Natural killer cell (primary cell): Measurements from ENCODE around the gene CSRP1. TPM values are rescaled to one million over a fixed set of nuclear protein-coding genes. Genes with fewer than 3 reads are reported as not detected.
A peak's percentile ranks its signal among the peaks of the same experiment; 100 is the strongest.

Experiments used
- ATAC-seq, 3 donors: fragments of 150-1000 bp in 2 of 3; fragments of 200-7000 bp in 1 of 3; cut with Tn5 transposase; 1 replicate in 1 of 3; 2 replicates in 2 of 3; pipeline ENCODE4 v1.10.0; 2021; ENCODE audit warnings: mild to moderate bottlenecking in 2 of 3, moderate library complexity in 2 of 3
- DNase-seq, 2 donors: peaks; one replicate each; pipeline versions ENCODE4 v3.0.0 to v3.0.0-alpha.2; 2013 to 2021; ENCODE audit warnings: mixed read lengths in 1 of 2
- H3K27ac ChIP-seq: one replicate; pipeline ENCODE4 v1.5.1; 2013; ENCODE audit warnings: mild to moderate bottlenecking, low read length
- H3K27me3 ChIP-seq: one replicate; pipeline ENCODE4 v1.6.1; 2013; ENCODE audit warnings: low read length; ENCODE audit not compliant: control insufficient read depth, insufficient read depth
- H3K36me3 ChIP-seq: one replicate; pipeline ENCODE4 v1.6.1; 2013; ENCODE audit warnings: low read length; ENCODE audit not compliant: control insufficient read depth, insufficient read depth
- H3K4me1 ChIP-seq: one replicate; pipeline ENCODE4 v1.6.1; 2013; ENCODE audit warnings: low read length; ENCODE audit not compliant: control insufficient read depth, insufficient read depth
- H3K4me3 ChIP-seq: one replicate; pipeline ENCODE4 v1.5.1; 2013; ENCODE audit warnings: low read length
- H3K9me3 ChIP-seq: one replicate; pipeline ENCODE4 v1.6.1; 2013; ENCODE audit warnings: low read length; ENCODE audit not compliant: control insufficient read depth, insufficient read depth
- H3K27ac Mint-ChIP-seq, 2 donors: one replicate each; pipeline ENCODE4 v1.8.0; 2022; ENCODE audit warnings: mild to moderate bottlenecking in 2 of 2, mixed read lengths in 2 of 2, moderate library complexity in 1 of 2
- H3K27me3 Mint-ChIP-seq, 2 donors: one replicate each; pipeline ENCODE4 v1.8.0; 2022; ENCODE audit warnings: low read depth in 2 of 2, mixed read lengths in 2 of 2
- H3K36me3 Mint-ChIP-seq: one replicate; pipeline ENCODE4 v1.8.0; 2022; ENCODE audit warnings: mixed read lengths
- H3K4me1 Mint-ChIP-seq, 2 donors: one replicate each; pipeline ENCODE4 v1.8.0; 2022; ENCODE audit warnings: mixed read lengths in 2 of 2
- H3K4me3 Mint-ChIP-seq: one replicate; pipeline ENCODE4 v1.8.0; 2022; ENCODE audit warnings: mild to moderate bottlenecking, moderate library complexity, mixed read lengths
- H3K9me3 Mint-ChIP-seq, 2 donors: one replicate each; pipeline ENCODE4 v1.8.0; 2022; ENCODE audit warnings: mixed read lengths in 2 of 2
- CTCF ChIP-seq: fragments of 200-600 bp; IDR thresholded peaks from one replicate; pipeline ENCODE4 v1.8.0; 2022; ENCODE audit warnings: antibody characterized with exemption
- WGBS: methylation state at CpG from one replicate; pipeline ENCODE4 v1.1.7; 2013; ENCODE audit warnings: missing lambda C conversion rate; ENCODE audit not compliant: insufficient coverage; 5-methylcytosine and 5-hydroxymethylcytosine counted together
- intact Hi-C: fragments of 100-400 bp; cut with micrococcal nuclease; formaldehyde crosslinking; loops from one replicate; pipeline ENCODE4 v1.14.2; 2022
- total RNA-seq, 4 donors: library from RNA; stranded (reverse); fragments of 120-200 nt in 1 of 4; gene quantifications; one replicate each; pipeline versions ENCODE4 v1.2.3 to v1.2.4, GENCODE V29; 2013 to 2022

The CSRP1 gene
- total RNA-seq, 3 donors from 2014 or later (not counting 1 experiment from before 2014, with no cell fraction given): 36.9 to 48.4 (median 44.1) TPM

- no peaks in the 10 kb centered on the region for H3K36me3 Mint-ChIP-seq
- Histone ChIP-seq H3K9me3 (no peaks in the 10 kb centered on the region), H3K36me3 (no peaks in the 10 kb centered on the region), H3K4me3 (no peak overlapping the region), H3K4me1 (peaks cover 7% of the 10 kb centered on the region), H3K27ac (no peak overlapping the region), H3K27me3 (peaks cover 7% of the 10 kb centered on the region)
- DNase-seq (no peak), ATAC-seq (no peak)
- peaks cover 30 to 46% of the 10 kb centered on the region in 2 donors for H3K27me3 Mint-ChIP-seq
- H3K9me3 Mint-ChIP-seq: no peaks in the 10 kb centered on the region
- peaks cover 0 to 5% of the 10 kb centered on the region in 2 donors for H3K4me1 Mint-ChIP-seq
- no peak overlapping the region for H3K27ac Mint-ChIP-seq
- TF ChIP-seq CTCF: no peak
- H3K4me3 Mint-ChIP-seq: no peak overlapping the region
- intact Hi-C loops: no loop called here
- 47% methylated on average over 2 of the region's 4 CpGs for WGBS
These were observed 36.3 kb downstream of the CSRP1 start for GRCh38 chr1:201470581-201470980.

- TF ChIP-seq CTCF: no peak
- H3K27me3 ChIP-seq: peaks cover 7% of the 10 kb centered on the region
- peaks cover 7% of the 10 kb centered on the region for H3K4me1 ChIP-seq
- no peak for DNase-seq
- no peaks in the 10 kb centered on the region for H3K9me3 Mint-ChIP-seq
- intact Hi-C loops: no loop called here
- peaks cover 0 to 5% of the 10 kb centered on the region in 2 donors for H3K4me1 Mint-ChIP-seq
- no peak for ATAC-seq
- H3K27me3 Mint-ChIP-seq: peaks cover 33 to 46% of the 10 kb centered on the region in 2 donors
- no peaks in the 10 kb centered on the region for H3K9me3 ChIP-seq
- 60% methylated on average over 16 of the region's 16 CpGs for WGBS
- no peak overlapping the region for H3K4me3 ChIP-seq
- H3K36me3 Mint-ChIP-seq: no peaks in the 10 kb centered on the region
- no peak overlapping the region for H3K27ac ChIP-seq
- H3K27ac Mint-ChIP-seq: no peak overlapping the region
- no peaks in the 10 kb centered on the region for H3K36me3 ChIP-seq
- peak overlapping the region; percentile 35 for H3K4me3 Mint-ChIP-seq
These were observed 37.3 kb downstream of the CSRP1 start for GRCh38 chr1:201469645-201470074.

GRCh38 chr1:201468844-201469644 is 37.9 kb downstream of the CSRP1 start, which contains the start of gene PHLDA3:
Gene PHLDA3 (minus strand): TSS chr1:201469188. CDS start chr1:201468786, 402 bp downstream.
- Histone ChIP-seq H3K27me3 (peaks cover 7% of the 10 kb centered on the region), H3K9me3 (no peaks in the 10 kb centered on the region), H3K27ac (no peak within 1 kb of the TSS), H3K4me3 (no peak within 1 kb of the TSS), H3K36me3 (no peaks in the 10 kb centered on the region), H3K4me1 (peaks cover 7% of the 10 kb centered on the region)
- peak in 1 of 2 donors; percentile 23 for DNase-seq
- H3K4me3 Mint-ChIP-seq: peak within 1 kb of the TSS; percentile 35
- peaks cover 0 to 5% of the 10 kb centered on the region in 2 donors for H3K4me1 Mint-ChIP-seq
- no peak within 1 kb of the TSS for H3K27ac Mint-ChIP-seq
- intact Hi-C loops: no loop called here
- TF ChIP-seq CTCF: no peak
- H3K9me3 Mint-ChIP-seq: no peaks in the 10 kb centered on the region
- WGBS: under 1% methylated on average over 76 of the region's 76 CpGs
- peak; percentile 45 to 83 (median 66) for ATAC-seq
- peaks cover 33 to 43% of the 10 kb centered on the region in 2 donors for H3K27me3 Mint-ChIP-seq
- no peaks in the 10 kb centered on the region for H3K36me3 Mint-ChIP-seq
